Measurements from ENCODE around the gene CCDC117. TPM values are rescaled to one million over a fixed set of nuclear protein-coding genes. Genes with fewer than 3 reads are reported as not detected.

Gene CCDC117
- total RNA-seq, 2 donors from 2014 or later: 21.2 to 24.9 TPM

- no peak for TF ChIP-seq CTCF (IDR thresholded peaks at IDR 0.05)
- intact Hi-C loops (cut with DNase I): no loop called here
- H3K27me3 ChIP-seq: no peaks in the 10 kb centered on the region
- no peaks in the 10 kb centered on the region for H3K36me3 ChIP-seq
- DNase-seq: no peak
- H3K4me3 ChIP-seq: no peak overlapping the region
- no peak overlapping the region for H3K9ac ChIP-seq (ENCODE audit: low read depth in 2 of 2, low read length in 2 of 2)
- H3K27ac ChIP-seq: no peak overlapping the region
- H3K4me1 ChIP-seq: no peaks in the 10 kb centered on the region
- no peaks in the 10 kb centered on the region for H3K9me3 ChIP-seq
Observed at GRCh38 chr22:28826921-28827320, 54.4 kb downstream of the CCDC117 start.

- Histone ChIP-seq H3K36me3 (no peaks in the 10 kb centered on the region), H3K27me3 (no peaks in the 10 kb centered on the region), H3K9me3 (no peaks in the 10 kb centered on the region), H3K9ac (ENCODE audit: low read depth in 2 of 2, low read length in 2 of 2) (no peak overlapping the region), H3K27ac (peak overlapping the region; percentile 7), H3K4me1 (no peaks in the 10 kb centered on the region), H3K4me3 (no peak overlapping the region)
- DNase-seq: peak; percentile 83
- intact Hi-C loops (cut with DNase I): loop anchor here (2.0 to 5.0 kb wide), 2 partner anchors 37 to 227 kb away; no protein-coding TSS in a partner anchor
- TF ChIP-seq CTCF (IDR thresholded peaks at IDR 0.05): peak; percentile 98
Observed at GRCh38 chr22:28829358-28830181, 57.1 kb downstream of the CCDC117 start.

GRCh38 chr22:28830441-28830840 lies 57.9 kb downstream of the CCDC117 start:
- no peak overlapping the region for H3K9ac ChIP-seq (ENCODE audit: low read depth in 2 of 2, low read length in 2 of 2)
- H3K4me3 ChIP-seq: no peak overlapping the region
- no peaks in the 10 kb centered on the region for H3K27me3 ChIP-seq
- no peak for DNase-seq
- no peaks in the 10 kb centered on the region for H3K9me3 ChIP-seq
- H3K27ac ChIP-seq: no peak overlapping the region
- no peak for TF ChIP-seq CTCF (IDR thresholded peaks at IDR 0.05)
- no peaks in the 10 kb centered on the region for H3K4me1 ChIP-seq
- intact Hi-C loops (cut with DNase I): loop anchor here (2.0 to 5.0 kb wide), 2 partner anchors 38 to 228 kb away; no protein-coding TSS in a partner anchor
- no peaks in the 10 kb centered on the region for H3K36me3 ChIP-seq

GRCh38 chr22:28831140-28832072 lies 58.9 kb downstream of the CCDC117 start:
- Histone ChIP-seq H3K4me3 (no peak overlapping the region), H3K36me3 (no peaks in the 10 kb centered on the region), H3K4me1 (no peaks in the 10 kb centered on the region), H3K9ac (ENCODE audit: low read depth in 2 of 2, low read length in 2 of 2) (no peak overlapping the region), H3K9me3 (no peaks in the 10 kb centered on the region), H3K27me3 (no peaks in the 10 kb centered on the region), H3K27ac (no peak overlapping the region)
- TF ChIP-seq CTCF (IDR thresholded peaks at IDR 0.05): no peak
- DNase-seq: no peak
- intact Hi-C loops (cut with DNase I): loop anchor here (2.0 to 5.0 kb wide), 2 partner anchors 39 to 229 kb away; no protein-coding TSS in a partner anchor

- Histone ChIP-seq H3K4me3 (no peak overlapping the region), H3K27me3 (no peaks in the 10 kb centered on the region), H3K36me3 (no peaks in the 10 kb centered on the region), H3K9ac (ENCODE audit: low read depth in 2 of 2, low read length in 2 of 2) (no peak overlapping the region), H3K27ac (no peak overlapping the region), H3K9me3 (no peaks in the 10 kb centered on the region), H3K4me1 (no peaks in the 10 kb centered on the region)
- no peak for TF ChIP-seq CTCF (IDR thresholded peaks at IDR 0.05)
- DNase-seq: no peak
- intact Hi-C loops (cut with DNase I): loop anchor here (5.0 kb wide), 1 partner anchor 40 kb away; no protein-coding TSS in a partner anchor
Observed at GRCh38 chr22:28832731-28833130, 60.2 kb downstream of the CCDC117 start.

All from colonic mucosa (tissue), 4 donors.